A549 (cell line): ENCODE data around the gene COG6. TPM values are rescaled to one million over a fixed set of nuclear protein-coding genes. Genes with fewer than 3 reads are reported as not detected.

Source experiments
- ATAC-seq, 2 experiments: fragments of 200-7000 bp in 1 of 2; fragments of >200 bp in 1 of 2; cut with Nextera tagmentation in 1 of 2; cut with Tn5 transposase in 1 of 2; 3 replicates each; pipeline versions ENCODE4 v1.8.0 to v1.9.1; 2018 to 2020; ENCODE audit warnings: mild to moderate bottlenecking in 1 of 2, moderate library complexity in 1 of 2
- CTCF ChIA-PET: fragments of 300-600 bp; sonication (Branson Sonifier 250); formaldehyde crosslinking; extraction: SDS; loops from one replicate; lab custom pipeline; 2021; ENCODE audit warnings: antibody characterized with exemption, inconsistent platforms; lab: Yijun Ruan, JAX
- POLR2A ChIA-PET: fragments of 350-600 bp; formaldehyde crosslinking; extraction: SDS; loops from one replicate; lab custom pipeline; 2021; ENCODE audit warnings: antibody characterized with exemption, inconsistent platforms; lab: Yijun Ruan, JAX
- DNase-seq, 2 experiments: peaks; one replicate each; pipeline versions ENCODE4 v3.0.0 to v3.0.0-alpha.2; 2011 to 2016; ENCODE audit warnings: low read depth in 1 of 2, low spot score in 1 of 2
- FAIRE-seq: peaks from 2 replicates; lab custom pipeline; 2011; peaks lifted over from hg19 to GRCh38; lab: Jason Lieb, UNC
- H3K27ac ChIP-seq, 2 experiments: fragments of >200 bp; sonication (Bioruptor Twin); formaldehyde crosslinking; 3 replicates each; pipeline ENCODE4 v1.5.1; 2016 to 2017
- H3K4me1 ChIP-seq: fragments of >200 bp; sonication (Bioruptor Twin); formaldehyde crosslinking; 3 replicates; pipeline ENCODE4 v1.6.1; 2016
- H3K4me2 ChIP-seq: fragments of >200 bp; sonication (Bioruptor Twin); formaldehyde crosslinking; 3 replicates; pipeline ENCODE4 v1.6.1; 2016
- H3K4me3 ChIP-seq: fragments of >200 bp; sonication (Bioruptor Twin); formaldehyde crosslinking; 3 replicates; pipeline ENCODE4 v1.5.1; 2016
- H3K9me3 ChIP-seq: fragments of >200 bp; sonication (Bioruptor Twin); formaldehyde crosslinking; 3 replicates; pipeline ENCODE4 v1.6.1; 2016
- ATOH8 ChIP-seq: fragments of 250-450 bp; sonication (Bioruptor Pico); IDR thresholded peaks from 2 replicates; pipeline ENCODE4 v1.5.0; 2020; ENCODE audit warnings: low read depth, mild to moderate bottlenecking, moderate library complexity
- CBX2 ChIP-seq: fragments of 200-600 bp; sonication (generic); IDR thresholded peaks from 2 replicates; pipeline ENCODE4 v1.6.1; 2016; ENCODE audit warnings: low read depth, mild to moderate bottlenecking, borderline replicate concordance
- CBX8 ChIP-seq: fragments of 200-600 bp; sonication (generic); IDR thresholded peaks from 2 replicates; pipeline ENCODE4 v1.6.1; 2016
- EHF ChIP-seq: fragments of 250-450 bp; sonication (Bioruptor Pico); IDR thresholded peaks from 2 replicates; pipeline ENCODE4 v1.5.0; 2020; ENCODE audit warnings: mild to moderate bottlenecking
- FOSL2 ChIP-seq, 2 experiments: fragments of 450-650 bp in 1 of 2; fragments of >200 bp in 1 of 2; sonication (Bioruptor Twin) in 1 of 2; formaldehyde crosslinking; IDR thresholded peaks; 2 replicates each; pipeline versions ENCODE4 v1.5.0 to v1.6.1; 2016 to 2020; ENCODE audit warnings: mild to moderate bottlenecking in 1 of 2, moderate library complexity in 1 of 2
- HEYL ChIP-seq: fragments of 250-450 bp; sonication (Bioruptor Pico); IDR thresholded peaks from 2 replicates; pipeline ENCODE4 v1.8.0; 2021; ENCODE audit warnings: mild to moderate bottlenecking, moderate library complexity
- HOXB5 ChIP-seq: fragments of 250-450 bp; sonication (Bioruptor Pico); IDR thresholded peaks from 2 replicates; pipeline ENCODE4 v1.5.0; 2020; ENCODE audit warnings: mild to moderate bottlenecking, moderate library complexity
- JUNB ChIP-seq: fragments of >200 bp; sonication (Bioruptor Twin); formaldehyde crosslinking; IDR thresholded peaks from 2 replicates; pipeline ENCODE4 v1.6.1; 2016
- KDM1A ChIP-seq: fragments of 200-600 bp; sonication (generic); IDR thresholded peaks from 2 replicates; pipeline ENCODE4 v1.6.1; 2016; ENCODE audit warnings: low read depth, mild to moderate bottlenecking
- MAZ ChIP-seq: fragments of 150-350 bp; IDR thresholded peaks from 2 replicates; pipeline ENCODE4 v1.6.1; 2014; ENCODE audit warnings: antibody characterized with exemption, low read depth, low read length, borderline replicate concordance
- MYC ChIP-seq: IDR thresholded peaks from 2 replicates; pipeline ENCODE4 v1.6.1; 2012; ENCODE audit warnings: mild to moderate bottlenecking, inconsistent platforms, low read length, improper control_type of control experiment, borderline replicate concordance
- NFE2L2 ChIP-seq: fragments of 150-350 bp; conservative IDR thresholded peaks from 2 replicates; pipeline ENCODE4 v1.6.1; 2014; ENCODE audit warnings: low read length
- NR3C1 ChIP-seq: fragments of >200 bp; sonication (Bioruptor Twin); formaldehyde crosslinking; IDR thresholded peaks from 3 replicates; pipeline ENCODE4 v1.6.1; 2017
- POLR2A ChIP-seq: IDR thresholded peaks from 2 replicates; pipeline ENCODE4 v1.6.1; 2012; ENCODE audit warnings: mild to moderate bottlenecking, low read length
- RNF2 ChIP-seq: fragments of 200-600 bp; sonication (generic); IDR thresholded peaks from 2 replicates; pipeline ENCODE4 v1.6.1; 2016; ENCODE audit warnings: low read depth, mild to moderate bottlenecking, antibody characterized with exemption, moderate library complexity, borderline replicate concordance
- SMC3 ChIP-seq: fragments of >200 bp; sonication (Bioruptor Twin); formaldehyde crosslinking; IDR thresholded peaks from 3 replicates; pipeline ENCODE4 v1.6.1; 2018; ENCODE audit warnings: inconsistent platforms
- SREBF2 ChIP-seq: fragments of 450-650 bp; IDR thresholded peaks from 2 replicates; pipeline ENCODE4 v1.6.1; 2014; ENCODE audit warnings: mild to moderate bottlenecking, moderate library complexity
- USF2 ChIP-seq: fragments of 450-650 bp; IDR thresholded peaks from 2 replicates; pipeline ENCODE4 v1.6.1; 2014; ENCODE audit warnings: antibody characterized with exemption
- ZC3H11A ChIP-seq: fragments of 450-650 bp; IDR thresholded peaks from 2 replicates; pipeline ENCODE4 v1.6.1; 2014; ENCODE audit warnings: antibody characterized with exemption, mild to moderate bottlenecking
- WGBS: methylation state at CpG from one replicate; pipeline ENCODE4 v1.1.6; 2017; ENCODE audit errors: missing lambda C conversion rate; 5-methylcytosine and 5-hydroxymethylcytosine counted together
- polyA plus RNA-seq, 4 experiments: library from polyadenylated mRNA; depleted of rRNA in 3 of 4; stranded (reverse); fragments of >200 nt; fragmentation: RNase III in 1 of 4; extraction: RNeasy Plus Mini Kit Qiagen cat#74134 plus additional on column Dnase treatment in 1 of 4; gene quantifications; 2 replicates in 3 of 4; 3 replicates in 1 of 4; pipeline ENCODE4 v1.2.3, GENCODE V29; 2011 to 2017
- TF ChIP-seq, protein P1 (sequence below): fragments of 250-450 bp; sonication (Bioruptor Pico); IDR thresholded peaks from 2 replicates; pipeline ENCODE4 v1.5.0; 2021; ENCODE audit warnings: mild to moderate bottlenecking, moderate library complexity, borderline replicate concordance

COG6 gene
- polyA plus RNA-seq, 2 of the 4 experiments (the other 2 are of a cell fraction): 8.8 to 22.0 TPM

GRCh38 chr13:39748961-39749360 lies 93.5 kb downstream of the COG6 start:
- no peak overlapping the region for H3K27ac ChIP-seq
- H3K4me2 ChIP-seq: no peak overlapping the region
- H3K9me3 ChIP-seq: no peaks in the 10 kb centered on the region
- TF ChIP-seq NR3C1 (no peak), CBX8 (no peak), HOXB5 (CRISPR knock-in tag) (no peak), JUNB (no peak), NFE2L2 (no peak)
- TF ChIP-seq, protein P1, sequence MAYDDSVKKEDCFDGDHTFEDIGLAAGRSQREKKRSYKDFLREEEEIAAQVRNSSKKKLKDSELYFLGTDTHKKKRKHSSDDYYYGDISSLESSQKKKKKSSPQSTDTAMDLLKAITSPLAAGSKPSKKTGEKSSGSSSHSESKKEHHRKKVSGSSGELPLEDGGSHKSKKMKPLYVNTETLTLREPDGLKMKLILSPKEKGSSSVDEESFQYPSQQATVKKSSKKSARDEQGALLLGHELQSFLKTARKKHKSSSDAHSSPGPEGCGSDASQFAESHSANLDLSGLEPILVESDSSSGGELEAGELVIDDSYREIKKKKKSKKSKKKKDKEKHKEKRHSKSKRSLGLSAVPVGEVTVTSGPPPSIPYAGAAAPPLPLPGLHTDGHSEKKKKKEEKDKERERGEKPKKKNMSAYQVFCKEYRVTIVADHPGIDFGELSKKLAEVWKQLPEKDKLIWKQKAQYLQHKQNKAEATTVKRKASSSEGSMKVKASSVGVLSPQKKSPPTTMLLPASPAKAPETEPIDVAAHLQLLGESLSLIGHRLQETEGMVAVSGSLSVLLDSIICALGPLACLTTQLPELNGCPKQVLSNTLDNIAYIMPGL (CRISPR knock-in tag): no peak
- ATAC-seq (no peak), DNase-seq (no peak), FAIRE-seq (no peak)
- H3K4me3 ChIP-seq: no peak overlapping the region
- ChIA-PET POLR2A (no interaction called here), CTCF (interaction anchor here (1.0 kb wide), 1 partner anchor 17 kb away, joined by 3 read pairs; no protein-coding TSS in a partner anchor)
- 0% methylated on average over 1 of the region's 1 CpG for WGBS
- no peaks in the 10 kb centered on the region for H3K4me1 ChIP-seq

DNA sequence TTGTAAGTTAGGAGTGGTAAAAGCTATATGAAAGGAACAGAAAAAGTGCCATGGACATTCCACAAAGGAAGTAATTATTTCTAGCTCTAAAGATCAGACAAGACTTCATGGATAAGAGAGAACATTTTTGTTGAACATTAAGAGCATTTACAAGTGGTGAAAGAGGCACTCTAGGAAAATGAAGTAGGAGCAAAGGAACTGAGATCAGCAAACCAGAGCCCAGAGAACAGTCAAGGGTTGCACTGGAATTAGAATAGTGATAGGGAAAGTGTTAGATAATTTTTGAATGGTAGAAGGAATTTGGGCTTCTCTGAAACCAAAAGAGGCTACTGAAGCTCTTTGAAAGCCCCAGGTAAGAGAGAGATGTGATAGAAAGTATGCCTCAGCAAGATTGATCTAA lies 94.1 kb downstream of the COG6 start:
- ChIA-PET POLR2A (no interaction called here), CTCF (no interaction called here)
- H3K4me1 ChIP-seq: no peaks in the 10 kb centered on the region
- no peak overlapping the region for H3K27ac ChIP-seq
- TF ChIP-seq MAZ: no peak
- no peak for TF ChIP-seq KDM1A
- no peak overlapping the region for H3K4me3 ChIP-seq
- DNase-seq: no peak
- no peak for ATAC-seq
- H3K9me3 ChIP-seq: no peaks in the 10 kb centered on the region
- FAIRE-seq: no peak
- H3K4me2 ChIP-seq: no peak overlapping the region

DNA sequence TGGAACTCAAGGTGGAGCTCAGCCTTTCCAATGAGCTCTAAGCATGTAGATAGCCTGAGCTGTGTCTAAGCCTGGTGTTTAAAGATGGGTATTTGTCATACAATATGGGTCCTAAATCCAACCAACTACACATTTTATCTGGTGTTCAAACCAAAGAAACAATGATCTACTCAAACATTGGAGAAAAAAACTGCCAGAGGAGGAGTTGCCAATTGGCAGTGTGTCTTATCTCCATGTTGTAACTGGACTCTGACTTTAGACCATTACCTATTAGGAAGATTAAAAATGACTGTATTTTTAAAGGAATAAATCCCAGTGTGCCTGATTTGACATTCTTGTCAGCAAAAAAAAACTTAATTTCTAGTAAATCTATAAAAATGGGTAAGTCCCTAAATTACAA lies 96.3 kb downstream of the COG6 start:
- ATAC-seq (no peak), FAIRE-seq (no peak), DNase-seq (no peak)
- no peaks in the 10 kb centered on the region for H3K4me1 ChIP-seq
- TF ChIP-seq HEYL (CRISPR knock-in tag): no peak
- TF ChIP-seq, all 56 proteins: peak for 0
- Histone ChIP-seq H3K27ac (no peak overlapping the region), H3K4me2 (no peak overlapping the region), H3K9me3 (no peaks in the 10 kb centered on the region), H3K4me3 (no peak overlapping the region)
- ChIA-PET POLR2A (no interaction called here), CTCF (no interaction called here)

DNA sequence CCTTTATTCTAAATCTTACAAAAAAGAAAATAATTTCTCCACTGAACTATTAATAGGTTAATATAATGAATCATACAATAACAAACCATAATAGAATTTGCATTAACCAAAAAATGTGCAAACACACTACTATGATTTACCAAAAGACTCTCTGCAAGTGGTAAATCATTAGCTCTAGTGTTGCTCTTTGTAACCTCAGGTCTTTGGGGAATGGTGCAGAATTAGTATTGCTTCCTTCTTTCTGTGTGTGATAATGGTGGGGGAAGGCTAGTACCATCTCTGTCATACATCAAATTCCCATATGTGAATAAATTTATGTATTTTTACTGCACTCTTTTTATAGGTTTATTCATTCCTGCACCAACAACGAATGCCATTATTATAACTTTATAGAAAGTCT lies 105.1 kb downstream of the COG6 start:
- 31% methylated on average over 1 of the region's 1 CpG for WGBS
- ATAC-seq: no peak
- H3K4me3 ChIP-seq: no peak overlapping the region
- no peak overlapping the region for H3K4me2 ChIP-seq
- no peaks in the 10 kb centered on the region for H3K4me1 ChIP-seq
- no peak for DNase-seq
- no peak overlapping the region for H3K27ac ChIP-seq
- FAIRE-seq: no peak
- TF ChIP-seq SMC3: no peak
- TF ChIP-seq SREBF2: no peak
- TF ChIP-seq ATOH8: no peak
- TF ChIP-seq NFE2L2: no peak
- TF ChIP-seq ZC3H11A: no peak
- no peak for TF ChIP-seq RNF2
- TF ChIP-seq FOSL2 (IDR thresholded peaks at IDR 0.05): no peak
- TF ChIP-seq FOSL2 (CRISPR knock-in tag; IDR thresholded peaks at IDR 0.05): no peak
- no peak for TF ChIP-seq POLR2A
- no peak for TF ChIP-seq CBX2
- TF ChIP-seq USF2: no peak
- TF ChIP-seq EHF (CRISPR knock-in tag): no peak
- TF ChIP-seq MYC: no peak
- POLR2A ChIA-PET: no interaction called here
- H3K9me3 ChIP-seq: no peaks in the 10 kb centered on the region
- CTCF ChIA-PET: no interaction called here
